Lower lobe of right lung (tissue), 2 donors: ENCODE data around the gene SCAPER. TPM values are rescaled to one million over a fixed set of nuclear protein-coding genes. Genes with fewer than 3 reads are reported as not detected.

Experiments
- ATAC-seq, 2 donors: fragments of 200-7000 bp; cut with Tn5 transposase; one replicate each; pipeline ENCODE4 v1.9.1; 2020 to 2022; ENCODE audit warnings: mild to moderate bottlenecking in 2 of 2, moderate library complexity in 2 of 2
- DNase-seq: peaks from one replicate; pipeline ENCODE4 v3.0.0-alpha.2; 2020
- H3K27ac ChIP-seq: fragments of 200-600 bp; one replicate; pipeline ENCODE4 v1.8.0; 2022
- H3K27me3 ChIP-seq: fragments of 200-600 bp; one replicate; pipeline ENCODE4 v1.8.0; 2022; ENCODE audit warnings: low read depth
- H3K36me3 ChIP-seq: fragments of 200-600 bp; one replicate; pipeline ENCODE4 v1.8.0; 2022; ENCODE audit warnings: mild to moderate bottlenecking
- H3K4me1 ChIP-seq: fragments of 200-600 bp; one replicate; pipeline ENCODE4 v1.8.0; 2022
- H3K4me3 ChIP-seq: fragments of 200-600 bp; one replicate; pipeline ENCODE4 v1.8.0; 2022; ENCODE audit warnings: mild to moderate bottlenecking
- H3K9me3 ChIP-seq: fragments of 200-600 bp; one replicate; pipeline ENCODE4 v1.8.0; 2022
- intact Hi-C: fragments of 100-400 bp; cut with DNase I; formaldehyde crosslinking; loops from one replicate; pipeline ENCODE4 v1.11.0; 2022
- total RNA-seq: library from RNA; stranded (reverse); fragmentation: NEBNext Ultra II Directional; extraction: Animal tissue kit (Norgen Biotek cat#: 25700); gene quantifications from one replicate; pipeline ENCODE4 v1.2.1, GENCODE V29; 2021
- TF ChIP-seq, protein P1 (sequence below): fragments of 200-600 bp; IDR thresholded peaks from one replicate; pipeline ENCODE4 v1.8.0; 2022; ENCODE audit warnings: antibody characterized with exemption, mild to moderate bottlenecking
- donor health status: DM: no; HTN: yes; CAD: no; lungs with severe emphysema.

The SCAPER gene
- total RNA-seq, 1 donor from 2014 or later: 34.2 TPM

- TF ChIP-seq, protein P1, sequence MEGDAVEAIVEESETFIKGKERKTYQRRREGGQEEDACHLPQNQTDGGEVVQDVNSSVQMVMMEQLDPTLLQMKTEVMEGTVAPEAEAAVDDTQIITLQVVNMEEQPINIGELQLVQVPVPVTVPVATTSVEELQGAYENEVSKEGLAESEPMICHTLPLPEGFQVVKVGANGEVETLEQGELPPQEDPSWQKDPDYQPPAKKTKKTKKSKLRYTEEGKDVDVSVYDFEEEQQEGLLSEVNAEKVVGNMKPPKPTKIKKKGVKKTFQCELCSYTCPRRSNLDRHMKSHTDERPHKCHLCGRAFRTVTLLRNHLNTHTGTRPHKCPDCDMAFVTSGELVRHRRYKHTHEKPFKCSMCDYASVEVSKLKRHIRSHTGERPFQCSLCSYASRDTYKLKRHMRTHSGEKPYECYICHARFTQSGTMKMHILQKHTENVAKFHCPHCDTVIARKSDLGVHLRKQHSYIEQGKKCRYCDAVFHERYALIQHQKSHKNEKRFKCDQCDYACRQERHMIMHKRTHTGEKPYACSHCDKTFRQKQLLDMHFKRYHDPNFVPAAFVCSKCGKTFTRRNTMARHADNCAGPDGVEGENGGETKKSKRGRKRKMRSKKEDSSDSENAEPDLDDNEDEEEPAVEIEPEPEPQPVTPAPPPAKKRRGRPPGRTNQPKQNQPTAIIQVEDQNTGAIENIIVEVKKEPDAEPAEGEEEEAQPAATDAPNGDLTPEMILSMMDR: no peak
- no peak for ATAC-seq
- Histone ChIP-seq H3K27me3 (no peaks in the 10 kb centered on the region), H3K4me1 (no peaks in the 10 kb centered on the region), H3K36me3 (no peaks in the 10 kb centered on the region), H3K4me3 (no peak overlapping the region), H3K27ac (no peak overlapping the region), H3K9me3 (no peaks in the 10 kb centered on the region)
- DNase-seq: no peak
- intact Hi-C loops: no loop called here
Measured at GRCh38 chr15:76360416-76360815, 544.7 kb downstream of the SCAPER start.

DNA sequence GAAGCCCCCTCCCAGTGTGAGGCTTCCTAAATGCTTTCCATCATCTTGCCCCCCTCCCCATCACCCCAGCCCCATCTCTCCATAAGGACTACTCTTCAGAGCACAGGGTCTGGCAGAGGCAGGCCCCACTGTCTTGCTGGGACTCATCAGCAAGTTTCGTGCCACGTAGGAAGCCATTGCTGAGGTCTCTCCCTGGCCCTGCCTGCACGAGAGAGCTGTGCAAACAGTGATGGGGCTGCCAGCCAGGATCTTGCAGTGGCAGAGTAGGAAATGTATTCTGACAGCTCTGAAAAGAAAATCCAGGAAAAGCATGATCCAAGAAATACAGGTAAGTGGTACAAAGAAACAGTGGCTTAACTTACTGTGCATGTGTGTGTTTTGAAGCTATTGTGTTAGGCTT, 546.0 kb downstream of the SCAPER start:
- no peaks in the 10 kb centered on the region for H3K4me1 ChIP-seq
- TF ChIP-seq, protein P1: no peak
- no peak overlapping the region for H3K4me3 ChIP-seq
- intact Hi-C loops: no loop called here
- ATAC-seq (peak in 1 of 2 donors; percentile 37), DNase-seq (no peak)
- no peaks in the 10 kb centered on the region for H3K9me3 ChIP-seq
- H3K27ac ChIP-seq: no peak overlapping the region
- H3K27me3 ChIP-seq: no peaks in the 10 kb centered on the region
- H3K36me3 ChIP-seq: no peaks in the 10 kb centered on the region

- ATAC-seq: no peak
Measured at GRCh38 chr15:76358453-76358852, 546.7 kb downstream of the SCAPER start.

GRCh38 chr15:76354823-76355440, 550.2 kb downstream of the SCAPER start:
- H3K4me3 ChIP-seq: no peak overlapping the region
- TF ChIP-seq, protein P1: no peak
- H3K27me3 ChIP-seq: no peaks in the 10 kb centered on the region
- H3K36me3 ChIP-seq: no peaks in the 10 kb centered on the region
- DNase-seq (no peak), ATAC-seq (no peak)
- no peaks in the 10 kb centered on the region for H3K9me3 ChIP-seq
- H3K4me1 ChIP-seq: no peaks in the 10 kb centered on the region
- intact Hi-C loops: no loop called here
- no peak overlapping the region for H3K27ac ChIP-seq

More at GRCh38 chr15:76358453-76358852, 546.7 kb downstream of the SCAPER start:
- Histone ChIP-seq H3K9me3 (no peaks in the 10 kb centered on the region), H3K4me1 (no peaks in the 10 kb centered on the region), H3K27me3 (no peaks in the 10 kb centered on the region), H3K27ac (no peak overlapping the region), H3K4me3 (no peak overlapping the region), H3K36me3 (no peaks in the 10 kb centered on the region)
- no peak for DNase-seq
- TF ChIP-seq, protein P1: no peak
- intact Hi-C loops: no loop called here

GRCh38 chr15:76353903-76354302, 551.2 kb downstream of the SCAPER start:
- intact Hi-C loops: no loop called here
- DNase-seq (no peak), ATAC-seq (no peak)
- Histone ChIP-seq H3K36me3 (no peaks in the 10 kb centered on the region), H3K4me3 (no peak overlapping the region), H3K27me3 (peaks cover 2% of the 10 kb centered on the region), H3K9me3 (no peaks in the 10 kb centered on the region), H3K27ac (no peak overlapping the region), H3K4me1 (no peaks in the 10 kb centered on the region)
- TF ChIP-seq, protein P1: no peak
